Measurements from ENCODE around the gene FGD1. TPM values are rescaled to one million over a fixed set of nuclear protein-coding genes. Genes with fewer than 3 reads are reported as not detected.

FGD1 gene
- total and polyA plus RNA-seq, 2 donors (not counting 3 experiments of a cell fraction or from before 2014, with no cell fraction given) = 6.3 to 19.6 TPM

- H4K20me1 ChIP-seq (replicated peaks; ENCODE audit: control insufficient read depth, extremely low read depth, insufficient read depth, low read length) = no peaks in the 10 kb centered on the region
- H3K4me1 ChIP-seq (ENCODE audit: control insufficient read depth, extremely low read depth, insufficient read depth, low read length) = peaks cover 18% of the 10 kb centered on the region
- FAIRE-seq (no peak), DNase-seq (ENCODE audit: low read depth, low spot score) (no peak)
- peaks cover 1% of the 10 kb centered on the region for H3K79me2 ChIP-seq (ENCODE audit: control insufficient read depth, insufficient read depth, low read length)
- H3K4me3 ChIP-seq (replicated peaks in 1 of 3; ENCODE audit: insufficient read depth in 1 of 3, low read depth in 1 of 3, low read length in 3 of 3) = no peak overlapping the region
- H3K9me1 ChIP-seq (replicated peaks; ENCODE audit: control insufficient read depth, extremely low read depth, insufficient read depth, low read length) = no peaks in the 10 kb centered on the region
- intact Hi-C loops (cut with micrococcal nuclease) = no loop called here
- BruUV-seq (replicated peaks) = no TSS peak
- no peaks in the 10 kb centered on the region for H3K36me3 ChIP-seq (ENCODE audit: control insufficient read depth in 2 of 2, extremely low read depth in 1 of 2, insufficient read depth in 2 of 2, low read length in 2 of 2)
- ChIA-PET POLR2A (interaction anchor here (0.5 kb wide), 1 partner anchor 490 kb away, joined by 9 read pairs; no protein-coding TSS in a partner anchor), CTCF (interaction anchor here (1.1 kb wide), 1 partner anchor 12 kb away, joined by 3 read pairs; no protein-coding TSS in a partner anchor)
- H3K27ac ChIP-seq (ENCODE audit: insufficient read depth, low read depth, low read length) = no peak overlapping the region
- dilution Hi-C loops (cut with MboI; ENCODE audit: extremely low pct_ligation_motif_present, low sequenced_read_pairs) = no loop called here
- no peak for TF ChIP-seq MAX (IDR thresholded peaks at IDR 0.05; ENCODE audit: insufficient read depth, insufficient read length)
- no peak for TF ChIP-seq POLR2A (IDR thresholded peaks at IDR 0.05; ENCODE audit: low read depth, low read length)
- TF ChIP-seq MYC (IDR thresholded peaks at IDR 0.05; ENCODE audit: low read depth, low read length) = no peak
- TF ChIP-seq FOS (IDR thresholded peaks at IDR 0.05; ENCODE audit: borderline replicate concordance, insufficient read depth, low read length) = no peak
- TF ChIP-seq GATA2 (IDR thresholded peaks at IDR 0.05; ENCODE audit: insufficient read depth, insufficient read length, low read depth, low read length) = no peak
- TF ChIP-seq, protein P1, sequence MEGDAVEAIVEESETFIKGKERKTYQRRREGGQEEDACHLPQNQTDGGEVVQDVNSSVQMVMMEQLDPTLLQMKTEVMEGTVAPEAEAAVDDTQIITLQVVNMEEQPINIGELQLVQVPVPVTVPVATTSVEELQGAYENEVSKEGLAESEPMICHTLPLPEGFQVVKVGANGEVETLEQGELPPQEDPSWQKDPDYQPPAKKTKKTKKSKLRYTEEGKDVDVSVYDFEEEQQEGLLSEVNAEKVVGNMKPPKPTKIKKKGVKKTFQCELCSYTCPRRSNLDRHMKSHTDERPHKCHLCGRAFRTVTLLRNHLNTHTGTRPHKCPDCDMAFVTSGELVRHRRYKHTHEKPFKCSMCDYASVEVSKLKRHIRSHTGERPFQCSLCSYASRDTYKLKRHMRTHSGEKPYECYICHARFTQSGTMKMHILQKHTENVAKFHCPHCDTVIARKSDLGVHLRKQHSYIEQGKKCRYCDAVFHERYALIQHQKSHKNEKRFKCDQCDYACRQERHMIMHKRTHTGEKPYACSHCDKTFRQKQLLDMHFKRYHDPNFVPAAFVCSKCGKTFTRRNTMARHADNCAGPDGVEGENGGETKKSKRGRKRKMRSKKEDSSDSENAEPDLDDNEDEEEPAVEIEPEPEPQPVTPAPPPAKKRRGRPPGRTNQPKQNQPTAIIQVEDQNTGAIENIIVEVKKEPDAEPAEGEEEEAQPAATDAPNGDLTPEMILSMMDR (IDR thresholded peaks at IDR 0.05; ENCODE audit: extremely low read depth in 1 of 2, insufficient read depth in 1 of 2, low read depth in 1 of 2, low read length in 2 of 2) = no peak
- H3K9me3 ChIP-seq (replicated peaks; ENCODE audit: control insufficient read depth, insufficient read depth, low read length) = no peaks in the 10 kb centered on the region
- H3K27me3 ChIP-seq (ENCODE audit: control insufficient read depth in 2 of 2, insufficient read depth in 2 of 2, low read length in 2 of 2) = no peaks in the 10 kb centered on the region
- H2AFZ ChIP-seq (ENCODE audit: low read depth, low read length) = no peak overlapping the region
- H3K9ac ChIP-seq (replicated peaks; ENCODE audit: extremely low read depth, insufficient read depth, low read length) = no peak overlapping the region
- H3K4me2 ChIP-seq (ENCODE audit: insufficient read depth, low read length) = no peak overlapping the region
Measured at GRCh38 chrX:54479136-54480111, 16.6 kb downstream of the FGD1 start.

All from endothelial cell of umbilical vein (primary cell).